Heart right ventricle (tissue), 16 donors: Measurements from ENCODE around the gene ALPL. TPM values are rescaled to one million over a fixed set of nuclear protein-coding genes. Genes with fewer than 3 reads are reported as not detected.

ENCODE experiments used
- ATAC-seq, 8 donors: fragments of 200-7000 bp; cut with Tn5 transposase; one replicate each; pipeline ENCODE4 v1.9.1; 2020; ENCODE audit warnings: mild to moderate bottlenecking in 8 of 8, moderate library complexity in 8 of 8, moderate number of reproducible peaks in 1 of 8
- DNase-seq, 2 donors: peaks; one replicate each; pipeline ENCODE4 v3.0.0-alpha.2; 2020
- H3K27ac ChIP-seq, 10 donors: fragments of 200-600 bp; sonication (generic) in 2 of 10; one replicate each; pipeline versions ENCODE4 v1.5.0 to v1.8.0; 2020 to 2022; ENCODE audit warnings: mild to moderate bottlenecking in 3 of 10
- H3K27me3 ChIP-seq, 7 donors: fragments of 200-600 bp; one replicate each; pipeline ENCODE4 v1.8.0; 2021 to 2022; ENCODE audit warnings: mild to moderate bottlenecking in 2 of 7
- H3K36me3 ChIP-seq, 9 donors: fragments of 200-600 bp; sonication (generic) in 1 of 9; one replicate each; pipeline versions ENCODE4 v1.5.0 to v1.8.0; 2020 to 2022; ENCODE audit warnings: mild to moderate bottlenecking in 2 of 9
- H3K4me1 ChIP-seq, 9 donors: fragments of 200-600 bp; sonication (generic) in 1 of 9; one replicate each; pipeline versions ENCODE4 v1.5.0 to v1.8.0; 2020 to 2022; ENCODE audit warnings: mild to moderate bottlenecking in 4 of 9
- H3K4me3 ChIP-seq, 10 donors: fragments of 200-600 bp; sonication (generic) in 2 of 10; one replicate each; pipeline versions ENCODE4 v1.5.0 to v1.8.0; 2020 to 2022; ENCODE audit warnings: mild to moderate bottlenecking in 7 of 10, moderate library complexity in 2 of 10
- H3K9me3 ChIP-seq, 11 donors: fragments of 200-600 bp in 10 of 11; sonication (generic) in 2 of 11; one replicate each; pipeline versions ENCODE4 v1.5.0 to v1.8.0; 2013 to 2022; ENCODE audit warnings: mild to moderate bottlenecking in 2 of 11, control low read depth in 1 of 11, moderate library complexity in 1 of 11
- WGBS, 2 donors: extraction: QIAGEN DNeasy Blood & Tissue Kit; methylation state at CpG; one replicate each; pipeline ENCODE4 v1.1.7; 2013; ENCODE audit warnings: inconsistent platforms in 1 of 2; 5-methylcytosine and 5-hydroxymethylcytosine counted together
- intact Hi-C, 10 donors: fragments of 100-400 bp; cut with DNase I; formaldehyde crosslinking; loops; one replicate each; pipeline versions ENCODE4 v1.11.1 to v1.14.2; 2022
- polyA plus RNA-seq, 2 donors: library from polyadenylated mRNA; stranded (reverse); fragments of 200-250 nt; gene quantifications; one replicate each; pipeline ENCODE4 v1.2.3, GENCODE V29; 2013
- total RNA-seq, 10 donors: library from RNA; stranded (reverse); fragmentation: NEBNext Ultra II Directional in 3 of 10; extraction: Animal tissue kit (Norgen Biotek cat#: 25700) in 3 of 10; gene quantifications; one replicate each; pipeline versions ENCODE4 v1.2.1 to v1.2.4, GENCODE V29; 2021 to 2023
- TF ChIP-seq, protein P1 (sequence below), 9 donors: fragments of 200-600 bp; sonication (generic) in 2 of 9; IDR thresholded peaks; one replicate each; pipeline versions ENCODE4 v1.5.0 to v1.8.0; 2021 to 2022; ENCODE audit warnings: antibody characterized with exemption in 9 of 9, mild to moderate bottlenecking in 5 of 9, moderate library complexity in 1 of 9
- donor health status: Arrhythmogenic right ventricular cardiomyopathy.
- donor health status: ischemic (EF 13 %, LVEDD 7.1; RV severe dilation, severe dysfunction).
- donor health status: healthy with polysubstance abuse.
- donor health status: DM: no; HTN: yes; CAD: no.
- donor health status: DM: no; HTN: no; CAD: no.
- donor health status: ischemic (EF 25% LVEDD 6.9; RV normal size, moderate dysfunction).
- donor health status: ischemic (EF 25% LVEDD 5.7; RV mildly dilated, moderate dysfunction).
- donor health status: healthy.
- donor health status: DM: yes; HTN: yes; CAD: no.
- donor health status: Ischemic cardiomyopathy.
- donor health status: ischemic (EF 35%, LVEDD 5.7; RV mildly dilated, moderate dysfunction).
- donor health status: nonischemic (EF 11% LVEDD 7.7; RV severe dilation, severe dysfunction).
- donor health status: DM: yes; HTN: yes; CAD: no.
- donor health status: PGD.
- donor health status: ischemic (EF 29% LVEDD 5.4; RV normal size, mild dysfunction).
- donor health status: nonischemic (EF 23%, LVEDD 6.1; RV moderate dilation, normal function).

Gene ALPL
- total and polyA plus RNA-seq, 12 donors: 7.1 to 21.1 (median 9.3) TPM

DNA sequence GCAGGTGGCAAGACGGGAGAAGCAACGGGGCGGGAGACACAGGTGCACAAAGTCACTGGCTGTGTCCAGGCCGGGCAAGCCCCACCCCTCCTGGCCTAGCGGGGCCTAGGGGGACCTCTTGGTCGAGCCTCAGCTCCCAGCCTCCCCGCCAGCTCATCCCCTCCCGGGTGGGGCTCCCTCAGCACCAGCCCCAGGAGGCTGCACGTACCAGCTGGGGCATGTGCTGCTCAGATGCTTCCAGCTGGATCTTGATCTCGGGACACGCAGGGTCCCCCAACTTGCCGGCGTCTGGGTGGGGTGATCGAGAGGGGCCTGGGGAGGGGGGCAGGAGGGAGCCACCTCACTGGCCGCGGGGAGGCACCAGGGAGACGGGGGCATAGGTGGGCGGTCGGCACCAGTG lies 88.5 kb downstream of the ALPL start:
- no peak for ATAC-seq
- Histone ChIP-seq H3K9me3 (no peaks in the 10 kb centered on the region), H3K36me3 (no peaks in the 10 kb centered on the region), H3K4me1 (no peaks in the 10 kb centered on the region), H3K4me3 (no peak overlapping the region), H3K27me3 (peaks cover 0 to 32% (median 4%) of the 10 kb centered on the region in 7 donors), H3K27ac (no peak overlapping the region)
- intact Hi-C loops: loop anchor here in 3 of 10 donors (5.0 to 10.0 kb wide), 4 partner anchors 90 to 363 kb away; partner anchors contain the start of gene ALPL (in 1 of the 3)
- 85 to 86% methylated on average over 18 to 19 of the region's 19 CpGs for WGBS, 2 donors
- TF ChIP-seq, protein P1, sequence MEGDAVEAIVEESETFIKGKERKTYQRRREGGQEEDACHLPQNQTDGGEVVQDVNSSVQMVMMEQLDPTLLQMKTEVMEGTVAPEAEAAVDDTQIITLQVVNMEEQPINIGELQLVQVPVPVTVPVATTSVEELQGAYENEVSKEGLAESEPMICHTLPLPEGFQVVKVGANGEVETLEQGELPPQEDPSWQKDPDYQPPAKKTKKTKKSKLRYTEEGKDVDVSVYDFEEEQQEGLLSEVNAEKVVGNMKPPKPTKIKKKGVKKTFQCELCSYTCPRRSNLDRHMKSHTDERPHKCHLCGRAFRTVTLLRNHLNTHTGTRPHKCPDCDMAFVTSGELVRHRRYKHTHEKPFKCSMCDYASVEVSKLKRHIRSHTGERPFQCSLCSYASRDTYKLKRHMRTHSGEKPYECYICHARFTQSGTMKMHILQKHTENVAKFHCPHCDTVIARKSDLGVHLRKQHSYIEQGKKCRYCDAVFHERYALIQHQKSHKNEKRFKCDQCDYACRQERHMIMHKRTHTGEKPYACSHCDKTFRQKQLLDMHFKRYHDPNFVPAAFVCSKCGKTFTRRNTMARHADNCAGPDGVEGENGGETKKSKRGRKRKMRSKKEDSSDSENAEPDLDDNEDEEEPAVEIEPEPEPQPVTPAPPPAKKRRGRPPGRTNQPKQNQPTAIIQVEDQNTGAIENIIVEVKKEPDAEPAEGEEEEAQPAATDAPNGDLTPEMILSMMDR (IDR thresholded peaks at IDR 0.05): no peak
- DNase-seq: no peak

DNA sequence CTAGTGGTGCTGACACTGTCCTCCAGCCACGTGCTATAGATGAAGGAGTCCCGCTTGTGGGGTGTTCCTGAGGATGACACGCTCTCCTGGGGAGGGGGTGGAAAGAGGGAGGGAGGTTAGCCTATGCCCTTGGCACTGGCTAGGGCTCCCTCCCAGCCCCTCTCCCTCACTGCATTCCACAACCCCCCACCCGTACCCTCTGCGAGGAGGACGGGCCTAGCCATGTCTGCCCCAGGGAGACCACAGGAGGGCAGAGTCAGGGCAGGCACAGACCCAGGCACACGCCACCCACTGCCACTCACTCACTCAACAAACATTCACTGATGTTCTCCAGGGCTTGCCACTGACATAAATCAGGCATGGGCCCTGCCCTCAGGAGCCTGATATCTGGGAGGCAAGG lies 89.2 kb downstream of the ALPL start:
- WGBS, 2 donors: 73 to 81% methylated on average over 7 of the region's 7 CpGs
- intact Hi-C loops: loop anchor here in 3 of 10 donors (5.0 to 10.0 kb wide), 4 partner anchors 91 to 364 kb away; partner anchors contain the start of gene ALPL (in 1 of the 3)
- TF ChIP-seq, protein P1 (IDR thresholded peaks at IDR 0.05): no peak

DNA sequence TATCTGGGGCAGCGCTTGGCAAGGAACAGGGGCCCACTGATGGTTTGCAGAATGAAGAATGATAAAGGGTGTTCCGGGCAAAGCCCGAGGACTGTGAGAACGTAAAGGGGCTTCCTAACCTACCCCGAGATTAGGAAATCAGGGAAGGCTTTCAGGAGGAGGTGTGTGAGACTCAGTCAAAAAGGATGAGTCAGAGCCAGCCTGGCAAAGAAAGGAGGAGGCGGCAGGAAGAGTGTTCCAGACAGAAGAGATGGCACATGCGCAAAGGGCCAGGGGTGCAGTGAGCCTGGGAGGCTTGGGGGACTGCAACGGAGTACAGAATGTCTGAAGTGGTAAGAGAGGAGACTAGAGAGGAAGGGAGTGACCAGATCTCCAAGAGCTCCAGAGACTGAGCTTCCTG lies 89.7 kb downstream of the ALPL start:
- Histone ChIP-seq H3K36me3 (no peaks in the 10 kb centered on the region), H3K4me3 (no peak overlapping the region), H3K27me3 (peaks cover 0 to 33% (median 4%) of the 10 kb centered on the region in 7 donors), H3K27ac (no peak overlapping the region), H3K9me3 (no peaks in the 10 kb centered on the region), H3K4me1 (no peaks in the 10 kb centered on the region)
- WGBS, 2 donors: 74 to 76% methylated on average over 8 of the region's 8 CpGs
- intact Hi-C loops: loop anchor here in 3 of 10 donors (5.0 to 10.0 kb wide), 4 partner anchors 92 to 364 kb away; partner anchors contain the start of gene ALPL (in 1 of the 3)
- TF ChIP-seq, protein P1 (IDR thresholded peaks at IDR 0.05): no peak
- no peak for ATAC-seq
- no peak for DNase-seq

More for the DNA sequence above, 89.2 kb downstream of the ALPL start:
- ATAC-seq (no peak), DNase-seq (no peak)
- Histone ChIP-seq H3K36me3 (no peaks in the 10 kb centered on the region), H3K27ac (no peak overlapping the region), H3K4me3 (no peak overlapping the region), H3K9me3 (no peaks in the 10 kb centered on the region), H3K27me3 (peaks cover 0 to 33% (median 4%) of the 10 kb centered on the region in 7 donors), H3K4me1 (no peaks in the 10 kb centered on the region)

DNA sequence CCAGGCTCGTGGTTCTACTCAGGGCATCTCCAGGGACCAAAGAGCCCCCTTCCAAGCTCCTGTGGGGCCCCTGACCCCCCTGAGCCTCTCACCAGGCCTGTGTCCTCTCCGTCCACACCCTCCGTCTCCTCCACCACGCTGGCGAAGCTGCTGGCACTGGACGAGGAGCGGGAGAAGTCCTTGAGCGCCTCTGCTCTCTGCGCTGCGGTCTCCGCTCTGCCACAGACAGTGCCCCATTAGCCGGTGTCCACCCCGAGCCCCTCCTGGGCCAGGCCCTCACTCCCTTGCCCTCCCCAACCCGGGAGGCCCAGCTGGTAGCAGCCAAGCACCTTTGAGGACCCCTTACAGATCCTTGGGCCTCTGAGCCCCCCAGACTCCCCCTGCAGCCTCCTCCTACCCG lies 90.2 kb downstream of the ALPL start:
- 81 to 90% methylated on average over 15 of the region's 15 CpGs for WGBS, 2 donors
- peaks cover 0 to 33% (median 4%) of the 10 kb centered on the region in 7 donors for H3K27me3 ChIP-seq
- ATAC-seq (no peak), DNase-seq (no peak)
- no peak overlapping the region for H3K4me3 ChIP-seq
- no peak overlapping the region for H3K27ac ChIP-seq
- no peaks in the 10 kb centered on the region for H3K9me3 ChIP-seq
- no peaks in the 10 kb centered on the region for H3K36me3 ChIP-seq
- intact Hi-C loops: loop anchor here in 3 of 10 donors (5.0 to 10.0 kb wide), 4 partner anchors 92 to 365 kb away; partner anchors contain the start of gene ALPL (in 1 of the 3)
- TF ChIP-seq, protein P1 (IDR thresholded peaks at IDR 0.05): no peak
- no peaks in the 10 kb centered on the region for H3K4me1 ChIP-seq
